ENCODE results near the gene FOS. TPM values are rescaled to one million over a fixed set of nuclear protein-coding genes. Genes with fewer than 3 reads are reported as not detected.

FOS gene
- total and polyA plus RNA-seq, 2 of the 13 experiments (the other 11 are each of a cell fraction or from before 2014, with no cell fraction given): 15.9 to 24.2 TPM

DNA sequence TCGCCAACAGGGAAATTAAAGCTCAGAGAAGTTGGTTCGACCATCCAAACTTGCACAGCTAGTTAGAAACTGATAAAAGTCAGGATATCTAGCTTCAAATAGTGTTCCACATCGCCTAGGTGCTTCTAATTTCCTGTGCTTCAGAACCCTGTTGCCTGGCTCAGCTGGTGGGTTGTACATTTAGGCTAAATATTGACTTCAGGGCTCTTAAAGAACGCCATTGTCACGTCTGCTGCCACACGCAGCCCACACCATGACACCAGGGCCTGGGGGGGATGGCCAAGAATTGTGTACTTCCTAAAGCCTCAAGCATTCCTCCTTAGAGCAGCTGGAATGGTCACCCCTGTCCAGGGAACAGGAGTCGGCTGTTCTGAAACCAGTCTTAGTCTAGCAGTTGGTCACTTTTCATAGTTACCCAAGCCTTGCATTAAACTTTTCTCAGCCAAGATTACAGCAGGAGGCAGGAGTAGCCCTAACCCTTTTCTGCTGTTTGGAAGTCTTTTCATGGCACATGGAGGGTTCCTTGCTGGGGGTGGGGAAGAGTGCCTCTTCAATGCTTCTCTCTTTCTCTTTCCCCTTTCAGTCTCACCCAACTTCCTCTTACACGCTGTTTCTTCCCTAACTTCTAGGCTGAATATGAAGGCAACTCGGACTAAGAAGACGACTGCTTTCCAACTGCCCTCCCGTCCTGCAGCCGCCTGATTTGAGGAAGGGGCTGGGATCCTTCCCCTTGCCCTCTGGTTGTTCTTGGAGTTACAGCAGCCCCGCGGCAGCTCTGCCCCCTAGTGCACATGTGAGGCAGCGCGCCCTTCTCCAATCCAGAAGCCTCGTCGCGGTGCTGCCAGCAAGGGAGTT, 17.1 kb downstream of the FOS start (continued):
- TF ChIP-seq MAZ (IDR thresholded peaks at IDR 0.05; ENCODE audit: borderline replicate concordance, low read depth, low read length) (no peak), MAZ (CRISPR knock-in tag; IDR thresholded peaks at IDR 0.05; ENCODE audit: low read depth) (0 out of 2 replicates have a peak, but pooled peaks have one; percentile 34), ERF (CRISPR knock-in tag; IDR thresholded peaks at IDR 0.05) (0 out of 2 replicates have a peak, but pooled peaks have one; percentile 25), RFXANK (CRISPR knock-in tag; IDR thresholded peaks at IDR 0.05) (no peak), TEAD3 (CRISPR knock-in tag; optimal IDR thresholded peaks at IDR 0.05; ENCODE audit: borderline replicate concordance) (peak; percentile 12), THRA (CRISPR knock-in tag; IDR thresholded peaks at IDR 0.05; ENCODE audit: borderline replicate concordance) (0 out of 2 replicates have a peak, but pooled peaks have one; percentile 22), ZNF350 (CRISPR knock-in tag; IDR thresholded peaks at IDR 0.05; ENCODE audit: borderline replicate concordance, low read depth) (0 out of 2 replicates have a peak, but pooled peaks have one; percentile 17), ZSCAN21 (CRISPR knock-in tag; IDR thresholded peaks at IDR 0.05; ENCODE audit: borderline replicate concordance) (0 out of 2 replicates have a peak, but pooled peaks have one; percentile 36), ZNF598 (CRISPR knock-in tag; IDR thresholded peaks at IDR 0.05; ENCODE audit: borderline replicate concordance) (0 out of 2 replicates have a peak, but pooled peaks have one; percentile 53), LCORL (IDR thresholded peaks at IDR 0.05) (no peak), LCORL (CRISPR knock-in tag; IDR thresholded peaks at IDR 0.05) (peak; percentile 27; the same call in 1 of the 2 replicates), JDP2 (CRISPR knock-in tag; IDR thresholded peaks at IDR 0.05; ENCODE audit: borderline replicate concordance) (no peak), ZNF230 (CRISPR knock-in tag; IDR thresholded peaks at IDR 0.05) (0 out of 2 replicates have a peak, but pooled peaks have one; percentile 57), ZNF160 (CRISPR knock-in tag; IDR thresholded peaks at IDR 0.05) (no peak), ZNF34 (CRISPR knock-in tag; IDR thresholded peaks at IDR 0.05; ENCODE audit: borderline replicate concordance) (0 out of 2 replicates have a peak, but pooled peaks have one; percentile 49), STAG1 (CRISPR knock-in tag; IDR thresholded peaks at IDR 0.05) (peak; percentile 96), ZBTB8A (CRISPR knock-in tag; IDR thresholded peaks at IDR 0.05; ENCODE audit: borderline replicate concordance, low read depth) (peak; percentile 53; the same call in 1 of the 2 replicates), SIX4 (CRISPR knock-in tag; IDR thresholded peaks at IDR 0.05) (no peak)
- TF ChIP-seq, protein P1, sequence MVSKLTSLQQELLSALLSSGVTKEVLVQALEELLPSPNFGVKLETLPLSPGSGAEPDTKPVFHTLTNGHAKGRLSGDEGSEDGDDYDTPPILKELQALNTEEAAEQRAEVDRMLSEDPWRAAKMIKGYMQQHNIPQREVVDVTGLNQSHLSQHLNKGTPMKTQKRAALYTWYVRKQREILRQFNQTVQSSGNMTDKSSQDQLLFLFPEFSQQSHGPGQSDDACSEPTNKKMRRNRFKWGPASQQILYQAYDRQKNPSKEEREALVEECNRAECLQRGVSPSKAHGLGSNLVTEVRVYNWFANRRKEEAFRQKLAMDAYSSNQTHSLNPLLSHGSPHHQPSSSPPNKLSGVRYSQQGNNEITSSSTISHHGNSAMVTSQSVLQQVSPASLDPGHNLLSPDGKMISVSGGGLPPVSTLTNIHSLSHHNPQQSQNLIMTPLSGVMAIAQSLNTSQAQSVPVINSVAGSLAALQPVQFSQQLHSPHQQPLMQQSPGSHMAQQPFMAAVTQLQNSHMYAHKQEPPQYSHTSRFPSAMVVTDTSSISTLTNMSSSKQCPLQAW (CRISPR knock-in tag; IDR thresholded peaks at IDR 0.05): peak; percentile 40; the same call in 1 of the 2 replicates
- TF ChIP-seq, protein P2, sequence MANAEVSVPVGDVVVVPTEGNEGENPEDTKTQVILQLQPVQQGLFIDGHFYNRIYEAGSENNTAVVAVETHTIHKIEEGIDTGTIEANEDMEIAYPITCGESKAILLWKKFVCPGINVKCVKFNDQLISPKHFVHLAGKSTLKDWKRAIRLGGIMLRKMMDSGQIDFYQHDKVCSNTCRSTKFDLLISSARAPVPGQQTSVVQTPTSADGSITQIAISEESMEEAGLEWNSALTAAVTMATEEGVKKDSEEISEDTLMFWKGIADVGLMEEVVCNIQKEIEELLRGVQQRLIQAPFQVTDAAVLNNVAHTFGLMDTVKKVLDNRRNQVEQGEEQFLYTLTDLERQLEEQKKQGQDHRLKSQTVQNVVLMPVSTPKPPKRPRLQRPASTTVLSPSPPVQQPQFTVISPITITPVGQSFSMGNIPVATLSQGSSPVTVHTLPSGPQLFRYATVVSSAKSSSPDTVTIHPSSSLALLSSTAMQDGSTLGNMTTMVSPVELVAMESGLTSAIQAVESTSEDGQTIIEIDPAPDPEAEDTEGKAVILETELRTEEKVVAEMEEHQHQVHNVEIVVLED (CRISPR knock-in tag; IDR thresholded peaks at IDR 0.05; ENCODE audit: borderline replicate concordance): 0 out of 2 replicates have a peak, but pooled peaks have one; percentile 36
